RPMI7951 (cell line): Measurements from ENCODE around the gene MED25. TPM values are rescaled to one million over a fixed set of nuclear protein-coding genes. Genes with fewer than 3 reads are reported as not detected.
"Not testable (repeated sequence)": the region's sequence is repeated elsewhere in the genome, so short reads cannot be mapped to it uniquely, and the experiment has no call there.

Source experiments
- DNase-seq: peaks from one replicate; pipeline ENCODE4 v3.0.0-alpha.2; 2012; ENCODE audit warnings: low read depth
- total RNA-seq: library from RNA; depleted of rRNA; stranded (reverse); fragments of >200 nt; shearing (Covaris generic); gene quantifications from 2 replicates; pipeline ENCODE4 v1.2.3, GENCODE V29; 2014

The MED25 gene
- total RNA-seq, 1 experiment from 2014 or later, result 22.9 TPM

DNA sequence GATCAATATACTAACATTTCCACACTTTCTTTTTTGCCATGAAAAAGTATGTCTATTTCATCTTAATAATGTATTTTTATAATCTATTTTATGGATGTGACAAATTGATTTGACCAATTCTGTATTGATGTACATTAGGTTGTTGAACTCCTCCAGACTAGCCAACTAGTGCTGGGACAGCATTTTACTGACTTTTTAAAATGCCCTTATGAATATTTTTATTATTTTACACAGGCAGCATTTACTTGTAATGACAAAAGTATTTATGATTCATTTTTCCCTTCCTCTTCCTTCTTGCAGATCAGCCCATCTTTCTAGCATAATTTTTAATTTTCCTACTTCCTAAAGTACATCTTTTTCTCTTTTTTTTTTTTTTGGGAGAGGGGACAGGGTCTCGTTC, 4.1 kb upstream of the MED25 start:
- DNase-seq, result no peak

DNA sequence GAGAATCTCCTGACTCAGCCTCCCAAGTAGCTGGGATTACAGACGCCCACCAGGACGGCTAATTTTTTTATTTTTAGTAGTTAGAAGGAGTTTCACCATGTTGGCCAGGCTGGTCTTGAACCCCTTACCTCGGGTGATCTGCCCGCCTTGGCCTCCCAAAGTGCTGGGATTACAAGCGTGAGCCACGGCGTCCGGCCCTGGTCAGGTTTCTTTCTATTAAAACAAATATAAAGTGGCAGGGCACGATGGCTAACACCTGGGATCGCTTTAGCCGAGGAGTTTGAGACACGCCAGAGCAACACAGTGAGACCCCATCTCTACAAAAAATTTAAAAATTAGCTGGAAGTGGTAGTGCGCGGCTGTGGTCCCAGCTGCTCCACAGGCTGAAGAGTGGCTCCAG, 1.5 kb upstream of the MED25 start:
- no peak for DNase-seq

DNA sequence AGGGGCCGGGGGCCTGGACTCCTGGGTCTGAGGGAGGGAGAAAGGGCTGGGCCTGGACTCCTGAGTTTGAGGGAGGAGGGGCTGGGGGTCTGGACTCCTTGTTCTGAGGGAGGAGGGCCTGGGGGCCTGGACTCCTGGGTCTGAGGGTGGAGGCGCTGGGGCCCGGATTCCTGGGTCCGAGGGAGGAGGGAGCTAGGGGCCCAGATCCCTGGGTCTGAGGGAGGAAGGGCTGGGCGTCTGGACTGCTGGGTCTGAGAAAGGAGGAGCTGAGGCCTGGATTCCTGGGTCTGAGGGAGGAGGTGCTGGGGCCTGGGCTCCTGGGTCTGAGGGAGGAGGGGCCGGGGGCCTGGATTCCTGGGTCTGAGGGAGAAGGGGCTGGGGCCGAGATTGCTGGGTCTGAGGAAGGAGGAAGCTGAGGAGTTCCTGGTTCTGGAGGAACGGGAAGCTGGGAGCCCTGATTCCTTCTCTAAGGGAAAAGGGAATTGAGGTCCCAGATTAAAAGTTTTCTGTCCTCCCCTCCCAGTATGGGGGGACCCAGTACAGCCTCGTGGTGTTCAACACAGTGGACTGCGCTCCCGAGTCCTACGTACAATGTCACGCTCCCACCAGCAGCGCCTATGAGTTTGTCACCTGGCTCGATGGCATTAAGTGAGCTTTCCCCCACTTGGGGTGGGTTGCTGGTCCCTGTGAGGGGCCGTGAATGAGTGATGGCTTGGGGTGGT, 721 bp downstream of the MED25 start:
- no peak for DNase-seq

DNA sequence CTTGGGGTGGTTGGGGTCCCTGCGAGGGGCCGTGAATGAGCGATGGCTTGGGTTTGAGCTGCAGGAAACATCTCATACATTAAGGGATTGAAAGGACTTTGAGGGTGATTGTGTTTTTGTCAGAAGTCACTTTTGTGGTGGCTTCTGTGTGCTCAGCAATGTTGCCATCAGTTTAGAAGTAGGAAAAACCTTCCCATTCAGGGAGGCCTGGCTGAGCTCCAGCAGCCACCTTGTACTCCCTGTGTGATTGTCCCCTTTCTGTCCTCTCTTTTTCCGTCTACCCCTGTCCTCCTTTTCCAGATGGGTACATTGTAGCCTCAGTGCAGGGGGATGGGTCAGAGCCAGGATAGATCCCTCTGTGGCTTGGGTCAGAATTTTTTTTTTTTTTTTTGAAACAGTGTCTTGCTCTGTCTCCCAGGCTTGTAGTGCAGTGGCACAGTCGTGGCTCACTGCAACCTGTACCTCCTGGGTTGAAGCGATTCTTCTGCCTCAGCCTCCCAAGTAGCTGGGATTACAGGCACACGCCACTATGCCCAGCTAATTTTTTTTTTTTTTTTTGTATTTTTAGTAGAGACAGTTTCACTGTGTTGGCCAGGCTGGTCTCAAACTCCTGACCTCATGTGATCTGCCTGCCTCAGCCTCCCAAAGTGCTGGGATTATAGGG, 1.5 kb downstream of the MED25 start:
- not testable (repeated sequence) for DNase-seq

DNA sequence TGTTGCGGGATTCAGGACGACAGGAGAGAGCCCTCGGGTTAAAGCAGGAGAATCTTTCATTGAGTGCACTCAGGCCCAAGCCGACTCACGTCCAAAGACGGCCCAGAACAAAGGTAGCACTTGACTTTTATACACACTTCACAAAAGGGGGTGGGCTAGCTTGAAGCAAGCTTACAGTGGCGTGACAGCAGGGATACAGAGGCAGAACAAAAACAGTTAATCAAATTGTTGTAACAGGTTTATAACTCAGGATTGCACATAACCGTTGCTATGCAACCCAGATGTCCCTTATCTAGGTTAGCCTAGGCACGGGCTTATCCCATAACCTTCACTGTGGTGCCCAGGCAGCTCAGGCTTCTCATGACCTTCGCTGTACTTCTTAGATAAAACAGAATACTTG, 2.0 kb downstream of the MED25 start:
- no peak for DNase-seq

DNA sequence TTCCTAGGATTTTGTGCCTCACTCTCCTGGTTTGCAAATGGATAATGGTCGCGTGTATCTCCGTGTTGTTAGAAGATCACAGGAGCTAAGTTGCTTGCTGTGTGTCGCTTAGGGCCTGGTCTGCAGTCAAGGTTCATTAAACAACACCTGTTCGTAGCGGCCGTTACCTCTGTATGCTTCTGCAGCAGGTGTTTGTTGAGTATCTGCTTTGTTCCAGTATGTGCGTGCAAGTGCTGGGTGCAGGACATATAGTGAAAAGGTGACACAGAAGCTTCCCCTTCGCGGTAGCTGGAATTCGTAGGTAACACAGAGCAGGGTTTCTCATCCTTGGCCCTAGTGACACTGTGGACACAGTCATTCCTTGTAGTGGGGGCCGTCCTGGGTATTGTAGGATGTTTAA, 5.4 kb downstream of the MED25 start:
- no peak for DNase-seq

DNA sequence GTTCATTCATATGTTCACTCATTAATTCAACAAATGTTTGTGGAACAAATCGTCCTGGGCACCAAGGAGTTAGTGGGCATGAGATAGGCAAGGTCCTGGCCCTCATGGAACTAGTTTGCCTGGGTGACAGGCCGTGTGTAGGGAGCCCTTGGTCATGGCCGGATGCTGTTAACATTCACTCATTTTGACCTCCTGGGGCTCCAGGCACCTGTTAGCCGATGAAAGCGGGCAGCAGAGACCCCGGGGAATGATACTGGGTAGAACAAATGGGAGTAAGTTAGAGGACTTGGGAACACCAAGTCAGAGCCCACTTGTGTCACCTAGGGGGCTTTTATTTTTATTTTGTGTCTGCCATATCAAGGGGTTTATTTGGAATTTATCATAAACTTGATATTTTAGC, 6.6 kb downstream of the MED25 start:
- no peak for DNase-seq

DNA sequence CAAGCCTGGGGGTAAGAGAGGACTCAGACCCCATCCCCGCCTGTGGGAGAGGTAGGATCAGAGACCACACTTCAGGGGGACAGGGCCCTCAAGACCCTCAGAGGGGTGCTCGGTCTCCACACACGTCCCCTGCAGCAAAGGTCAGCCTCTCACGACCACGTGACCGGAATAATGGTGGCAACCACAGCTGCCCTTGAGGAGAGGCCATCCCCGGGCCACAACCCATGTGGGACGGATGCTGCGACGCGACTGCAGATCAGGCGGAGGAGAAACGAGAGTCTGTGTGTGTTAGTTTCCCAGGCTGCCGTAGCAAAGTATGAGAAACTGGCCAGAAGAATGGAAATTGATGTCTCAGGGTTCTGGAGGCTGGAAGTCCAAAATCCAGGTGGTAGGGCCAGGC, 8.9 kb downstream of the MED25 start:
- no peak for DNase-seq

DNA sequence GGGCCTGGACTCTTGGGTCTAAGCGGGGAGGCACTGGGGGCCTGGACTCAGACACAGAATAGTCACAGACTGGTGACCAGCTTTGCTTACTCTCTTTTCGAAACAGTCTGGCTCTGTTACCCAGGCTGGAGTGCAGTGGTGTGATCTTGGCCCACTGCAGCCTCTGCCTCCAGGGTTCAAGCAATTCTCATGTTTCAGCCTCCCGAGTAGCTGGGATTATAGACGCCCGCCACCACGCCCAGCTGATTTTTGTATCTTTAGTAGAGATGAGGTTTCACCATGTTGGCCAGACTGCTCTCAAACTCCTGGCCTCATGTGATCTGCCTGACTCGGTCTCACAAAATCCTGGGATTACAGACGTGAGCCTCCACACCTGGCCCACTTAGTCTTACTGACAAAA, 11.1 kb downstream of the MED25 start:
- DNase-seq, result no peak

DNA sequence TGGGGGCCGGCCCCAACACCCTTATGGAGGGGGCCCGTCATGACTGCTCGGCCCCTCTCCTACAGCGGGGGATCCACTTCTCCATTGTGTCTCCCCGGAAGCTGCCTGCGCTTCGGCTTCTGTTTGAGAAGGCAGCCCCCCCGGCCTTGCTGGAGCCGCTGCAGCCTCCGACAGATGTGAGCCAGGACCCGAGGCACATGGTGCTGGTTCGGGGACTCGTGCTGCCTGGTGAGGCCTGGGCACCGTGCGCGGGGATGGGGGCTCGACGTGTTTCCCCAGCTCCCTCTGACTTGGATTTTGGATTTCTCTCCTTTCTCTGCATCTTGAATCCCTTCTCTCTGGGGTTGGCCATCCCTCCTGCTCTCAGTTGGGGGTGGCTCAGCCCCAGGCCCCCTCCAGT, 11.6 kb downstream of the MED25 start:
- DNase-seq, result no peak

DNA sequence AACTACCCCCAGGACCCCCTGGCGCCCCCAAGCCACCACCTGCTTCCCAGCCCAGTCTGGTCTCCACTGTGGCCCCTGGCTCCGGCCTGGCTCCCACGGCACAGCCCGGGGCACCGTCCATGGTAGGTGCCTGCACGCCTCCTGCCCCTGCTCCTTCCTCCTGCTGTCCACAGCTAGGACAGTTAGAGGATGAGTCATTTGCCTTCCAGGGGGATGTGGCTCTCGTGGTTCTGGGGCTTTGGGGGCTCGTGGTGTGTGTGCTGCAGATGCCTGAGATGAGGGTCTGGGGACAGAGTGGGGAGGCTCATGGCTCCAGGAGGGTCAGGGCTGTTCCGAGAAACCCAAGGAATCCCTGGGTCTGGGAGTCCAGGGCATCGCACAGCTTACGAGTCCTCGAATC, 12.7 kb downstream of the MED25 start:
- no peak for DNase-seq

DNA sequence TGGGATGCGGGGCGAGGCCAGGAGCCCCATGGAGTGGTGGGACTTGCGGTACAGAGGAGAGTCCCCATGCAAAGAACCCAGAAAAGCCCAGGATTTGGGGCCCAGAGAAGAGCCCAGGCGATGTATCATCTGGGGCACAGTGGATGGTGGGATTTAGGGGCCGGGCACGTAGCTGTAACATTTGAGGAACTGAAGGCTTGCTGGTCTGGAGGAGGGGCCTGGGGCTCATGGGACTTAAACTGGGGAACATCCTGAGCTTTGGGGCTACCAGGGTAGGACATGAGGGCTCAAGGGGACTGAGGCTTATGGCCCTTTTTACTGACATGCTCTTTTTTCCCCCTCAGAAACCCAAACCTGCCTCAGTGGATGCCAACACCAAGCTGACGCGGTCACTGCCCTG, 13.5 kb downstream of the MED25 start:
- DNase-seq, result no peak

DNA sequence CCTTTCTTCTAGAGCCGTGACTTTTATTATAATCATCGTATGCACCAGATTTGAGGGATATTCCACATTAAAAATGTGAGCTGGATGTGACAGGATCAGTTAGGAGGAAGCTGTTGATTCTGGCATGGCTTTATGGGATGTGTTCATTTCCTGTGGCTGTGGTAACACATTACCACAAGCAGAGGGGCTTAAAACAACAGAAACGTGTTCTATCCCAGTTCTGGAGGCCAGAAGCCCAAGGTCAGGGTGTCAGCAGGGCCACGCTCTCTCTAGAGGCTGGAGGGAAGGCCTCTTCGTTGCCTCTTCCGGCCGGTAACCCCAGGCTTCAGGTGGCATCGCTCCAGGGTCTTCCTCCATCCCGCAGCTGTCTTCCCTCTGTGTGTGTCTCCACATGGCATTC, 14.5 kb downstream of the MED25 start:
- DNase-seq, result no peak

DNA sequence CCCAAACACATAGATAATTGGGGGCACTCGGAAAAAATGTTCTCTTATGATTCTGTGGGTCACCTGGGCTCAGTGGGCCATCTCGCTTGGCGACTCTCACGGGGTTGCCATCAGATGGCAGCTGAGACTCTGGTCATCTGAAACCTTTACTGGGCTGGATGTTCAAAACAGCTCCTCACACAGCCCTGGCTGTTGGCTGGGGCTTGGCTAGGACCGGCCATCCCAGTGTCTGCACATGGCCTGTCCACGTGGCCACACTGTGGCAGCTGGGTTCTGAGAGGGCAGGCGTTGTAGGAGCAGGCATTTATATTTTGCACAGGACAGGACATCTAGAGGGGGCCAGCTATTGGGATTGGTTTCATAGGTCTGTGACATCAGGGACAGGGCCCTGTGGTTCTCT, 15.5 kb downstream of the MED25 start:
- DNase-seq, result no peak

DNA sequence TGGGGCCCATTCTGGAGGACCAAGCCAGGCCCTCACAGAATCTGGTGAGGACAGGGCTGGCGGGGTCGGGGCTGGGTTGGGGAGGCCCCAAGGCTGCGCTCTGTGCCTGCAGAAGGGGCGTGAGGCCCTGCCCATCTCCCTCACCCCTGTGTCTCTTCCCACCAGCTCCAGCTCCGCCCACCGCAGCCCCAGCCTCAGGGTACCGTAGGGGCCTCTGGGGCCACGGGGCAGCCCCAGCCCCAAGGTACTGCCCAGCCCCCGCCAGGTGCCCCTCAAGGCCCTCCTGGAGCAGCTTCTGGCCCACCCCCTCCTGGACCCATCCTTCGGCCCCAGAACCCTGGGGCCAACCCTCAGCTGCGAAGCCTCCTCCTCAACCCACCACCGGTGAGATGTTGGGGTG, 17.5 kb downstream of the MED25 start:
- DNase-seq, result no peak

DNA sequence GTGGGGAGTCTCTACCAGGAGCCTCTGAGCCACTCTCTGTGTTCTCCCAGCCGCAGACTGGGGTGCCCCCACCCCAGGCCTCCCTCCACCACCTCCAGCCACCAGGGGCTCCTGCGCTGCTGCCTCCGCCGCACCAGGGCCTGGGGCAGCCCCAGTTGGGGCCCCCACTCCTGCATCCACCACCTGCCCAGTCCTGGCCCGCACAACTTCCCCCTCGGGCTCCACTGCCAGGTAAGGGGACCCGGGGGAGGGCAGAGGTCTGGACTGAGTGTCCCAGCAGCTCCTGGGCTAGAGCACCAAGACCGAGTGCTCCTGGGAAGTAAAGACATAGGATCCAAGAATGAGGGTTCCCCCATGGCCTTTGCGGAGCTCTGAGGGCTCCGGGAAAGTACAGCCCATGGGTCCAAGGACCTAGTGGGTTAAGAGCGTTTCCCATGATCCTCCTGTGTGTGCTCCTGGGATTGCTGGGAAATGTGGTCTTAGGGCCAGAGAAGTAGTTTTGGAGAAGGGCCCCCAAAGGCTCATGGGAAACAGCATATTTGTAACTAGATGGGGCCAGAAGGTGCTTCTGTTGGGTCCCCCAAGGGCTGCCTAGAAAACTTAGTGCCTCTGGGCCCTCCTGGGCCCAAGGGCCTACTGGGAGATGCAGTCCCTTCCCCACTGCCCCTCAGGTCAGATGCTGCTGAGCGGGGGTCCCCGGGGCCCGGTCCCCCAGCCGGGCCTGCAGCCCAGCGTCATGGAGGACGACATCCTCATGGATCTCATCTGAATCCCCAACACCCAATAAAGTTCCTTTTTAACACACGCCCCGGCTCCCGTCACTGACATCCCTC, 18.3 kb downstream of the MED25 start:
- DNase-seq, result no peak

DNA sequence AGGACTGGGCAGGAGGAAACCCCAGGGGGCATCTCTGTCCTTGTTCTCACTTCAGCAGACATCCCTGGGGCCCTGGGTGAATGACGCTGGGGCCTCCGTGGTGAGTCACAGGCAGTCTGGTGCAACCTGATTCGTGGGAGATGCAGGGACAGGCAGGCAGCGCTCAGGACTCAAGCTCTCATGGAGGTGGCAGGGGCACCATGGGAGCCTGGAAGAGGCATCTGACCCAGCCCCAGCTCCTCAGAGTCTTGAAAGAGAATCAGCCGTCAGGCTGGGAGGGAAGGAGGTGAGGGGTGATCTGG, 18.9 kb downstream of the MED25 start:
- DNase-seq, result no peak

DNA sequence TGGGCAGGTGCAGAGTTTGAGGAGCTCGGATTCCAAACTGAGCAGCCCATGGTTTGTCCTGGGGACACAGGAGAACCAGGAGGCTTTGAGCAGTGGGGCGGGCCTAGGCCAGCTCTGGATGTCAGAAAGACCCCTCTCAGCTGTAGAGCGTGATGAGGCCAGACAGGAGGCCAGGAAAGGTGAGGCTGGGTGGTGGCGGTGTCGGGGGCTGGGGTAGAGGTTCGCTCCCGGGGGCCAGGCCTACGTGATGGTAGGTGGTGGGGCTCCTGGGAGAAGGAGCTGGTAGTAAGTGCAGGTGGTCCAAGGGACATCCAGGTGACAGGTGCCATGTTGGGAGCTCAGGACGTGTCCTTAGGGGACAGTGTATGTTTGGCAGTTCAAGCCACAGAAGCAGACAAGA, 19.3 kb downstream of the MED25 start:
- no peak for DNase-seq

DNA sequence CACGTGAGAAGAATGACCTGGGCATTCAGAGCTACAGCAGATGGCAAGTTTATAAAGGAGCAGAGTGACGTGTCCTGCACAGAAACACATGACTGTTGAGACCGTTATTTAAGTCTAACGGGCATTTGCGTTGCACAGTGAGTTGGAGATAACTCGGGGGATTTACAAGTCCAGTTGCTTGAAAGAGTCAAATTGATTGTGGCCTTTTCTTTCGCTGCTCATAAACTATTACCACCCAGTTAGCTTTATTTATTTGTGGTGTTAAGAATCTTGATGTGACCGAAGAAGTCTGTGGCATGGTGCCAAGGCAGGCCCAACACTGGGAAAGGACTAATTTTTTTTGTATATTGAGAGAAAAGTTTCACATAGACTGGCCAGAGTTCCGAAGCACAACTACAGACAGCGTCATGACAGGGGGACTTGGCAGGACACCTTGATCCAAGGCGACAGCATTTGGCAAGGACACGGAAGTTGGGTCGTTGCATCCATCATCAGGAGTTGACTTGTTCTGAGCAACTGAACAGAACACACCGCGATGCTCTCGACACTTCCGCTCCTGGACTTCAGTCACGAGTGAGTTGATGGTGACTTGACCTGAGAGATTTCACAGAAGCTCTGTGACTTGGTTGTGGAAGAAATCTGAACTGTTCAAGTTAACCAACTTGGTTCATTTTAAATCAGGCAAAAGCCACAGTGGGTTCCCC, 20.9 kb downstream of the MED25 start:
- DNase-seq, result no peak

DNA sequence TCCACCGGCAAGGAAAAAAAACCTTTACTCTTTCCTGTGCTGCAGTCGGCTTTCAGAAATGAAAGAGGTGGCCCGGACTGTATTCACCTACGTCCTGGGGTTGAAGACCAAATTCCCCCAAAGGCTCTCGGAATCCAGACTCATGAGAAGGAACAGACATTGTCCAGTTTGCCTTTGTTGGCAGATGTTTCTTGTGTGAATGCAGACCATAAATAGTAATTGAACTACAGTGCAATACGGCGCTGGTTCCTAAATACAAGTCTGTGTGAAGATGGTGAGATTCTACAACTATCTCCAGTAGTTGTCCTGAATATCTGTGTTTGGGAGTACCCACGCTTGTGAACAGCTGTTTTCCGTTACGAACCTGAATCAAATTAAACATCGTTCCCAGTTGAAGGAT, 21.6 kb downstream of the MED25 start:
- DNase-seq, result no peak

DNA sequence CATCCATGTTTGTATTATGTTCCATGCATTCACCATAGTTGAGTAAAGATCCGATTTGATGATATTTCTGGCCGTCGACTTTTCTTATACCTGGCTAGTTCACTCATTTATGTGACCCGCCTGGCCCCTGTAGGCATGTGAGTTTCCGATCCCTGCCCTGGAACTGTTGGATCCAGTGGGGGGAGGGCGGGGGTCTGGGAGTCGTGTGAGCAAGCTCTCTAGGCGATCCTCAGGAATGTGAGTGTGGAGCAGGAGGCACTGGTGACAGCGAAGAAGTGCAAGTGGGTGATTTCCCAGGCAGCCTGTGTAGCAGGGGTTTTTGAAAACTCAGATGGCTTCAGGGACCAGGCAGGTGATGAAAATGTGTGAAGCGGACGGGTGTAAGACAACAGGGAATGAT, 22.2 kb downstream of the MED25 start:
- no peak for DNase-seq

DNA sequence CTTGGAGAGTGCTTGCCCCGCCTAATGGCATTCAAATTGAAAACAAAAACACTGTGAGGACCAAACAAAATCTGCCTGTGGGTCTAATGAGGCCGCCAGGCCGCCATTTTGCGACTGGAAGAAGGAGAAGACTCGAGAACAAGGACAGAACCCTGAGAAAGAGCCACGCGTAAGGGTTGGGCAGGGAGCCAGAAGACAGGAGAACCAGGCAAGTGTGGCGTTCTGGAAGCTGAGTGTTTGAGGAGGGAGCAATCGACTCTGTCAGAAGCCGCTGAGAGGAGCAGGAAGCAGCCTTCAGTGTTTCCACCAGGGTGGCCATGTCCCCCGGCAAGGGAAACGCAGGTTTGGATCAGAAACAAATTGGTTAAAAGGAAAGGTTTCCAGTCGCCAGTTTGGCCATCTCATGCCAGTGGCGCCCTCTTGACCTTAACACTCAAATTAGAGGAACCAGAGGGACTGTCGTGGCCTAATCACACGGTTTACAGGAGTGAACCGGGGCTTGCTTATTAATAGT, 22.7 kb downstream of the MED25 start:
- no peak for DNase-seq
